H1 (cell line): ENCODE results near the gene LAMA3. TPM values are rescaled to one million over a fixed set of nuclear protein-coding genes. Genes with fewer than 3 reads are reported as not detected.
A peak's percentile ranks its signal among the peaks of the same experiment; 100 is the strongest.

Experiments
- BACH1 ChIP-seq: IDR thresholded peaks from 2 replicates; pipeline ENCODE4 v1.6.1; 2012; ENCODE audit warnings: low read length, improper control_type of control experiment
- CHD7 ChIP-seq: fragments of 300-600 bp; sonication (generic); IDR thresholded peaks from 2 replicates; pipeline ENCODE4 v1.7.1; 2012; ENCODE audit warnings: low read length, moderate library complexity, mild to moderate bottlenecking, inconsistent platforms; ENCODE audit not compliant: insufficient replicate concordance
- CTBP2 ChIP-seq: IDR thresholded peaks from 2 replicates; pipeline ENCODE4 v1.7.0; 2011; ENCODE audit warnings: borderline replicate concordance, mild to moderate bottlenecking, moderate library complexity, mixed read lengths, low read length; ENCODE audit not compliant: insufficient read depth, insufficient read length
- HDAC2 ChIP-seq, 2 experiments: fragments of 300-600 bp in 1 of 2; sonication (generic) in 1 of 2; IDR thresholded peaks; 2 replicates each; pipeline ENCODE4 v1.6.1; 2011 to 2012; ENCODE audit warnings: low read depth in 2 of 2, low read length in 2 of 2, mild to moderate bottlenecking in 2 of 2, moderate library complexity in 2 of 2, borderline replicate concordance in 1 of 2, inconsistent platforms in 1 of 2
- JUND ChIP-seq: IDR thresholded peaks from 2 replicates; pipeline ENCODE4 v1.6.1; 2011; ENCODE audit warnings: mild to moderate bottlenecking, improper control_type of control experiment, low read length
- KDM1A ChIP-seq: fragments of 200-600, 300-600 bp; sonication (generic); IDR thresholded peaks from 2 replicates; pipeline ENCODE4 v1.7.1; 2016; ENCODE audit warnings: mild to moderate bottlenecking, low read length, borderline replicate concordance
- KDM4A ChIP-seq: IDR thresholded peaks from one replicate; pipeline ENCODE4 v1.7.1; 2012; ENCODE audit warnings: low read depth, mild to moderate bottlenecking, moderate library complexity, low read length, inconsistent platforms; ENCODE audit not compliant: severe bottlenecking
- MAFK ChIP-seq: IDR thresholded peaks from 2 replicates; pipeline ENCODE4 v1.6.1; 2012; ENCODE audit warnings: low read depth, mild to moderate bottlenecking, improper control_type of control experiment, low read length
- NRF1 ChIP-seq: IDR thresholded peaks from 2 replicates; pipeline ENCODE4 v1.6.1; 2011; ENCODE audit warnings: mild to moderate bottlenecking, low read depth, low read length, improper control_type of control experiment
- polyA plus RNA-seq, 7 experiments: library from polyadenylated mRNA; depleted of rRNA in 3 of 7; stranded (reverse) in 5 of 7; unstranded in 2 of 7; fragments of >200 nt in 5 of 7; fragments of 200-250 nt in 2 of 7; gene quantifications; 1 replicate in 5 of 7; 2 replicates in 1 of 7; 4 replicates in 1 of 7; pipeline versions ENCODE4 v1.2.1 to v1.2.3, GENCODE V29; 2011 to 2013; ENCODE audit warnings: missing spikeins in 2 of 7, mixed read lengths in 2 of 7
- total RNA-seq: library from RNA; stranded (reverse); fragmentation: NEBNext Ultra II Directional; extraction: Animal tissue kit (Norgen Biotek cat#: 25700); gene quantifications from 2 replicates; pipeline ENCODE4 v1.2.1, GENCODE V29; 2021

The LAMA3 gene
- total and polyA plus RNA-seq, 2 of the 8 experiments (the other 6 are each of a cell fraction or from before 2014, with no cell fraction given), result 0.76 to 5.0 TPM

- TF ChIP-seq KDM1A (no peak), BACH1 (no peak), JUND (no peak), CTBP2 (no peak), MAFK (no peak), CHD7 (no peak), HDAC2 (IDR thresholded peaks at IDR 0.05; ENCODE audit: borderline replicate concordance in 1 of 2, low read depth in 2 of 2, low read length in 2 of 2) (0 out of 4 replicates have a peak, but pooled peaks of 1 of the 2 experiments have one; percentile 52), NRF1 (no peak), KDM4A (peak; percentile 88)
These were observed 607 bp downstream of the LAMA3 start (continued) for GRCh38 chr18:23689616-23690504.
